ENCODE measurements around the gene WDR48. TPM values are rescaled to one million over a fixed set of nuclear protein-coding genes. Genes with fewer than 3 reads are reported as not detected.
A peak's percentile ranks its signal among the peaks of the same experiment; 100 is the strongest.

WDR48 gene
- total and polyA plus RNA-seq, 2 donors, result 25.7 to 66.9 TPM

- WGBS, result 91% methylated on average over 9 of the region's 9 CpGs
- no peak overlapping the region for H3K4me3 ChIP-seq (ENCODE audit: low read depth, low read length)
- no peak overlapping the region for H3K27ac ChIP-seq (ENCODE audit: low read depth)
- no peak for DNase-seq (ENCODE audit: extremely low spot score)
- H3K4me1 ChIP-seq (ENCODE audit: insufficient read depth), result peaks cover 2% of the 10 kb centered on the region
- H3K36me3 ChIP-seq (ENCODE audit: insufficient read depth), result peaks cover 5% of the 10 kb centered on the region
Observed at GRCh38 chr3:39100500-39100886, 48.7 kb downstream of the WDR48 start.

GRCh38 chr3:39101022-39101689 is 49.3 kb downstream of the WDR48 start:
- DNase-seq (ENCODE audit: extremely low spot score), result no peak
- no peak overlapping the region for H3K4me3 ChIP-seq (ENCODE audit: low read depth, low read length)
- peaks cover 5% of the 10 kb centered on the region for H3K36me3 ChIP-seq (ENCODE audit: insufficient read depth)

GRCh38 chr3:39102504-39103323 is 50.9 kb downstream of the WDR48 start:
- H3K4me3 ChIP-seq (ENCODE audit: low read depth, low read length), result no peak overlapping the region
- no peak overlapping the region for H3K27ac ChIP-seq (ENCODE audit: low read depth)
- no peak for DNase-seq (ENCODE audit: extremely low spot score)
- 94% methylated on average over 8 of the region's 8 CpGs for WGBS
- H3K36me3 ChIP-seq (ENCODE audit: insufficient read depth), result peaks cover 3% of the 10 kb centered on the region
- peaks cover 2% of the 10 kb centered on the region for H3K4me1 ChIP-seq (ENCODE audit: insufficient read depth)

More at GRCh38 chr3:39101022-39101689, 49.3 kb downstream of the WDR48 start:
- Histone ChIP-seq H3K4me1 (ENCODE audit: insufficient read depth) (peaks cover 2% of the 10 kb centered on the region), H3K27ac (ENCODE audit: low read depth) (no peak overlapping the region)
- WGBS, result 82% methylated on average over 5 of the region's 5 CpGs

- H3K4me1 ChIP-seq (ENCODE audit: insufficient read depth), result peaks cover 2% of the 10 kb centered on the region
- 78% methylated on average over 4 of the region's 4 CpGs for WGBS
- DNase-seq (ENCODE audit: extremely low spot score), result no peak
- peaks cover 3% of the 10 kb centered on the region for H3K36me3 ChIP-seq (ENCODE audit: insufficient read depth)
- no peak overlapping the region for H3K27ac ChIP-seq (ENCODE audit: low read depth)
- H3K4me3 ChIP-seq (ENCODE audit: low read depth, low read length), result no peak overlapping the region
Observed at GRCh38 chr3:39103324-39103693, 51.5 kb downstream of the WDR48 start.

GRCh38 chr3:39103791-39104552 is 52.2 kb downstream of the WDR48 start:
- DNase-seq (ENCODE audit: extremely low spot score), result no peak
- Histone ChIP-seq H3K4me1 (ENCODE audit: insufficient read depth) (peaks cover 2% of the 10 kb centered on the region), H3K27ac (ENCODE audit: low read depth) (no peak overlapping the region), H3K4me3 (ENCODE audit: low read depth, low read length) (no peak overlapping the region), H3K36me3 (ENCODE audit: insufficient read depth) (peaks cover 3% of the 10 kb centered on the region)
- WGBS, result 79% methylated on average over 6 of the region's 6 CpGs

- no peak for DNase-seq (ENCODE audit: extremely low spot score)
- 85% methylated on average over 7 of the region's 7 CpGs for WGBS
- no peak overlapping the region for H3K27ac ChIP-seq (ENCODE audit: low read depth)
- H3K4me3 ChIP-seq (ENCODE audit: low read depth, low read length), result no peak overlapping the region
- H3K4me1 ChIP-seq (ENCODE audit: insufficient read depth), result peaks cover 2% of the 10 kb centered on the region
- peaks cover under 1% of the 10 kb centered on the region for H3K36me3 ChIP-seq (ENCODE audit: insufficient read depth)
Observed at GRCh38 chr3:39104961-39105686, 53.3 kb downstream of the WDR48 start.

GRCh38 chr3:39105687-39106063 is 53.9 kb downstream of the WDR48 start:
- DNase-seq (ENCODE audit: extremely low spot score), result no peak
- H3K27ac ChIP-seq (ENCODE audit: low read depth), result no peak overlapping the region
- no peaks in the 10 kb centered on the region for H3K36me3 ChIP-seq (ENCODE audit: insufficient read depth)
- peaks cover 2% of the 10 kb centered on the region for H3K4me1 ChIP-seq (ENCODE audit: insufficient read depth)
- WGBS, result 82% methylated on average over 3 of the region's 3 CpGs
- H3K4me3 ChIP-seq (ENCODE audit: low read depth, low read length), result no peak overlapping the region

- Histone ChIP-seq H3K4me1 (ENCODE audit: insufficient read depth) (peaks cover 2% of the 10 kb centered on the region), H3K4me3 (ENCODE audit: low read depth, low read length) (peak overlapping the region; percentile 89), H3K27ac (ENCODE audit: low read depth) (no peak overlapping the region), H3K36me3 (ENCODE audit: insufficient read depth) (no peaks in the 10 kb centered on the region)
- WGBS, result 5% methylated on average over 16 of the region's 16 CpGs
- DNase-seq (ENCODE audit: extremely low spot score), result no peak
Observed at GRCh38 chr3:39106281-39106811, 54.5 kb downstream of the WDR48 start.

GRCh38 chr3:39106851-39107387 is 55.1 kb downstream of the WDR48 start:
- Histone ChIP-seq H3K4me1 (ENCODE audit: insufficient read depth) (peaks cover 2% of the 10 kb centered on the region), H3K36me3 (ENCODE audit: insufficient read depth) (no peaks in the 10 kb centered on the region), H3K4me3 (ENCODE audit: low read depth, low read length) (peak overlapping the region; percentile 89), H3K27ac (ENCODE audit: low read depth) (peak overlapping the region; percentile 93)
- no peak for DNase-seq (ENCODE audit: extremely low spot score)
- under 1% methylated on average over 55 of the region's 55 CpGs for WGBS

GRCh38 chr3:39107388-39108199 is 55.8 kb downstream of the WDR48 start, which contains the start of the genes GORASP1 and TTC21A:
Gene GORASP1 (minus strand): TSS chr3:39107627. CDS start chr3:39107541, 86 bp downstream.
Gene TTC21A (plus strand): TSS chr3:39107680. CDS start chr3:39107838, 158 bp downstream.
- WGBS, result under 1% methylated on average over 74 of the region's 74 CpGs
- Histone ChIP-seq H3K4me1 (ENCODE audit: insufficient read depth) (peaks cover 2% of the 10 kb centered on the region), H3K4me3 (ENCODE audit: low read depth, low read length) (peak within 1 kb of the TSS; percentile 89), H3K27ac (ENCODE audit: low read depth) (peak within 1 kb of the TSS; percentile 93), H3K36me3 (ENCODE audit: insufficient read depth) (no peaks in the 10 kb centered on the region)
- peak; percentile 79 for DNase-seq (ENCODE audit: extremely low spot score)

- WGBS, result 21% methylated on average over 2 of the region's 2 CpGs
- peaks cover 2% of the 10 kb centered on the region for H3K4me1 ChIP-seq (ENCODE audit: insufficient read depth)
- no peak overlapping the region for H3K27ac ChIP-seq (ENCODE audit: low read depth)
- H3K36me3 ChIP-seq (ENCODE audit: insufficient read depth), result no peaks in the 10 kb centered on the region
- peak overlapping the region; percentile 89 for H3K4me3 ChIP-seq (ENCODE audit: low read depth, low read length)
- DNase-seq (ENCODE audit: extremely low spot score), result no peak
Observed at GRCh38 chr3:39108200-39108710, 56.4 kb downstream of the WDR48 start.

GRCh38 chr3:39109086-39109485 is 57.3 kb downstream of the WDR48 start:
- no peak for DNase-seq (ENCODE audit: extremely low spot score)
- H3K36me3 ChIP-seq (ENCODE audit: insufficient read depth), result no peaks in the 10 kb centered on the region
- no peak overlapping the region for H3K27ac ChIP-seq (ENCODE audit: low read depth)
- no peak overlapping the region for H3K4me3 ChIP-seq (ENCODE audit: low read depth, low read length)
- WGBS, result 85% methylated on average over 5 of the region's 5 CpGs
- H3K4me1 ChIP-seq (ENCODE audit: insufficient read depth), result peaks cover under 1% of the 10 kb centered on the region
